ENCODE results near the gene TOX2. TPM values are rescaled to one million over a fixed set of nuclear protein-coding genes. Genes with fewer than 3 reads are reported as not detected.

TOX2 gene
- total RNA-seq, 1 donor from 2014 or later, result 3.3 TPM

DNA sequence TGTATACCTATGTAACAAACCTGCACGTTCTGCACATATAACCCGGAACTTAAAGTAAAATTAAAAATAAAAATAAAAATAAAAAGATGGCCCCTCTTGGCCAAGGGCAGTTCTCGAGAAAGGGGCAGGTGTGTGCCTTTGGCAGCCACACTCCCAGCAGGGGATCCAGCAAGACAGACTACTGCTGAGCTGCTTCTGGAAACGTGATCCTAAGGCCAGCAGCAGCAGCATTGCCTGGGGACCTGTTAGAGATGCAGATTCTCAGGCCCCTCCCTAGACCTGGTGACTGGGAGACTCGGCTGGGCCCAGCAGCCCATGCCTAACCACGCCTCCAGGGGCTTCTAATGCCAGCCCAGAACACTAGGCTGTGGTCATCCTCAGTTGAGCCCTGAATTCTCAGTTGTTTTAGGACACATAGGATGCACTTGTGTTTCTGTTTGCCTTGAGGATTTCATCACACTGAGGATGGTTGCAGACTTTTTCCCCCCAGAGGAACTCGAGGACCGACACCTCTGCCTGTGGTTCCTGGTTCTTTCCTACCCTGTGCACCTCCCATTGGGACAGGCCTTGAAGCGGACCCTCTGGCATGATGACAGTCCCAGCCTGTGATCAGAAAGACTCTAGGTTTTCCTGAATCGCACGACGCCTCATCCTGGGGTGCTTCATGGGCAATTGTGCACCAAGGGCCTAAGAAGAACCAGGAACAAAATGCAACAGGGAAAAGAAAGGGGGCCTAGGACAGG is 105.9 kb downstream of the TOX2 start:
- Mint-ChIP-seq H3K9me3 (no peaks in the 10 kb centered on the region), H3K4me3 (no peak overlapping the region), H3K4me1 (peaks cover 11% of the 10 kb centered on the region), H3K27ac (ENCODE audit: unreplicated experiment) (no peak overlapping the region), H3K27me3 (ENCODE audit: low read depth) (peaks cover 2% of the 10 kb centered on the region), H3K36me3 (ENCODE audit: low read depth) (no peaks in the 10 kb centered on the region)
- TF ChIP-seq, protein P1, sequence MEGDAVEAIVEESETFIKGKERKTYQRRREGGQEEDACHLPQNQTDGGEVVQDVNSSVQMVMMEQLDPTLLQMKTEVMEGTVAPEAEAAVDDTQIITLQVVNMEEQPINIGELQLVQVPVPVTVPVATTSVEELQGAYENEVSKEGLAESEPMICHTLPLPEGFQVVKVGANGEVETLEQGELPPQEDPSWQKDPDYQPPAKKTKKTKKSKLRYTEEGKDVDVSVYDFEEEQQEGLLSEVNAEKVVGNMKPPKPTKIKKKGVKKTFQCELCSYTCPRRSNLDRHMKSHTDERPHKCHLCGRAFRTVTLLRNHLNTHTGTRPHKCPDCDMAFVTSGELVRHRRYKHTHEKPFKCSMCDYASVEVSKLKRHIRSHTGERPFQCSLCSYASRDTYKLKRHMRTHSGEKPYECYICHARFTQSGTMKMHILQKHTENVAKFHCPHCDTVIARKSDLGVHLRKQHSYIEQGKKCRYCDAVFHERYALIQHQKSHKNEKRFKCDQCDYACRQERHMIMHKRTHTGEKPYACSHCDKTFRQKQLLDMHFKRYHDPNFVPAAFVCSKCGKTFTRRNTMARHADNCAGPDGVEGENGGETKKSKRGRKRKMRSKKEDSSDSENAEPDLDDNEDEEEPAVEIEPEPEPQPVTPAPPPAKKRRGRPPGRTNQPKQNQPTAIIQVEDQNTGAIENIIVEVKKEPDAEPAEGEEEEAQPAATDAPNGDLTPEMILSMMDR (conservative IDR thresholded peaks at IDR 0.05), result no peak
- no peak for DNase-seq (ENCODE audit: low read depth, low spot score)

GRCh38 chr20:44021186-44021585 is 106.5 kb downstream of the TOX2 start:
- no peaks in the 10 kb centered on the region for H3K9me3 Mint-ChIP-seq
- peaks cover 2% of the 10 kb centered on the region for H3K27me3 Mint-ChIP-seq (ENCODE audit: low read depth)

DNA sequence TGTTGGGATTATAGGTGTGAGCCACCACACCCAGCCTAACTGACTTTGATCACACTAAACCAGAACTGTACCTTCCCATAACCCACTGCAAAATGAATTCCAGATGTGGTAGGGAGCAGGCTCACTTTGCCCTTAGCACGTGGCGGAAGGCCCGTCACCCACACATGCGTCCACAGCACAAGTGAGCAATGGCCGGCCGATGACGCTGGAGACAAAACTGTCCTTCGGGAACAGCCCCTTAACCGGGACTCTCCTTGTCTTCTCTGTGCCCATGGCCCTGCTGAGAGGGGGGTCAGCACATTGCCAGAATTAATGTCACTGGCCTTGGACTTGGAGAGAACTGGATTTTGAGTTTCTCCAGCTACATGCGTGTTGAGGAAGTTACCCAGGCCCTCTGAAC is 107.2 kb downstream of the TOX2 start:
- DNase-seq (ENCODE audit: low read depth, low spot score), result no peak
- Mint-ChIP-seq H3K36me3 (ENCODE audit: low read depth) (no peaks in the 10 kb centered on the region), H3K4me1 (peaks cover 11% of the 10 kb centered on the region), H3K27ac (ENCODE audit: unreplicated experiment) (no peak overlapping the region), H3K4me3 (no peak overlapping the region), H3K27me3 (ENCODE audit: low read depth) (peaks cover 2% of the 10 kb centered on the region), H3K9me3 (no peaks in the 10 kb centered on the region)
- TF ChIP-seq, protein P1 (conservative IDR thresholded peaks at IDR 0.05), result no peak

More at GRCh38 chr20:44021186-44021585, 106.5 kb downstream of the TOX2 start:
- Mint-ChIP-seq H3K36me3 (ENCODE audit: low read depth) (no peaks in the 10 kb centered on the region), H3K27ac (ENCODE audit: unreplicated experiment) (no peak overlapping the region), H3K4me3 (no peak overlapping the region), H3K4me1 (peaks cover 11% of the 10 kb centered on the region)
- no peak for DNase-seq (ENCODE audit: low read depth, low spot score)
- TF ChIP-seq, protein P1 (conservative IDR thresholded peaks at IDR 0.05), result no peak

DNA sequence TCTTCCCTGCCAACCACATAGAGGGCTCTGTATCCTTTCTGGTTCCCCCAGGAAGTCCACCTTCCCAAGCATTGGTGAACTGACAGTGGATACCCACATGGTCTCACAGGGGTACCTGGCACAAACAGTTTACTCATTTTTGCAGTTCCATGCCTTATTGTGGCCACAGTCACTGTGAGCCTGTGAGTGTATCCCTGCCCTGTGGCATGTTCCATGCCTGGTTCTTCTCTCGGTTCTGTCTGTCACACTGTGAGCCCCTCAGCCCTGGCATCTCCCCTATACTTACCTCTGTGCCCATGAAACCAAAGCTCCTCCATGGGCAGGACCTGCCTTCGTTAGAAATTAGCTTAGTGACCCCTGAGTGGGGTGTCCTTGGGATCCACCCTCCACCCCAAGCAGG is 107.8 kb downstream of the TOX2 start:
- H3K27ac Mint-ChIP-seq (ENCODE audit: unreplicated experiment), result no peak overlapping the region
- peaks cover 2% of the 10 kb centered on the region for H3K27me3 Mint-ChIP-seq (ENCODE audit: low read depth)
- no peak for DNase-seq (ENCODE audit: low read depth, low spot score)
- H3K36me3 Mint-ChIP-seq (ENCODE audit: low read depth), result no peaks in the 10 kb centered on the region
- H3K9me3 Mint-ChIP-seq, result no peaks in the 10 kb centered on the region
- no peak overlapping the region for H3K4me3 Mint-ChIP-seq
- peaks cover 11% of the 10 kb centered on the region for H3K4me1 Mint-ChIP-seq
- TF ChIP-seq, protein P1 (conservative IDR thresholded peaks at IDR 0.05), result no peak

DNA sequence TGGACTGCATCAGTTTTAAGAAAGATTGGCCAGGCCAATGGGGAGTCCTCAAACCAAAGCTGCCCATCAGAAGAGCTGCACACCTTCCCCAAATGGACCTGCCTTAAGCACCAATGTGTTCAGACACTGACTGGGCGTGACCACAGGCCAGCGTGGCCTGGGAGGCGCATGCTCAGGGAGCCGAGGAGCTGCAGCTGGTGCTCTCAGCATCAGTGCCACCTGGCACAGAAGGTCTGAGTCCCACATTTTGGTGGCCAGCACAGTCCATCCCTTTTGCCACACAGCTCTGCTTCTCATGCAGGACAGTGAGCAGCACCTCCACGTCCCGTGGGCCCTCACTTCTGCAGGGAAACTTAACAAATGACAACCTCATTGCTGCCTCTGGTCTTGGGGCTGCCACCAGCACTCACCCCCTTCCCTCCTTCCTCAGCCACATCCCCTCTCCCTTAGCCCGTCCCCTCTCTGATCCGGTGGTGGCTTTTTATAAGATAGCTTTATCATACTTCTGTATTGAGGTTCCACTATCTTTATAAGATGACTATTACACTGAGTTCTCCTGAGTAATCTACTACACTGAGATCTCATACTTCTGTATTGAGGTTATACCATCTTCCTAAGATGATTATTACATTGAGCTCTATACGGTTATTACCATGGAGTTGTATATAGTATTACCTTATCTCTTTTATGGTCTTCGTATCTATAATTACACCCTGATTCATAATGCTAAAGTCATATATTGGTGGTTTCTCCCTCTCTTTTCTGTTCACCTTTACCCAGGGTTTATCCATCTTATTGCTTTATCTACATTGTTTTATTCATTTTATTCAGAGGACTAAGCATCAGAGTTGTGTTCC is 109.1 kb downstream of the TOX2 start:
- Mint-ChIP-seq H3K9me3 (no peaks in the 10 kb centered on the region), H3K27me3 (ENCODE audit: low read depth) (peaks cover 5% of the 10 kb centered on the region), H3K4me1 (peaks cover 7% of the 10 kb centered on the region), H3K36me3 (ENCODE audit: low read depth) (no peaks in the 10 kb centered on the region), H3K27ac (ENCODE audit: unreplicated experiment) (no peak overlapping the region), H3K4me3 (no peak overlapping the region)
- TF ChIP-seq, protein P1 (conservative IDR thresholded peaks at IDR 0.05), result no peak
- DNase-seq (ENCODE audit: low read depth, low spot score), result no peak

All from neural crest cell (in vitro differentiated cells).